Neural crest cell (in vitro differentiated cells): Measurements from ENCODE around the gene TPBGL. TPM values are rescaled to one million over a fixed set of nuclear protein-coding genes. Genes with fewer than 3 reads are reported as not detected.

Source experiments
- DNase-seq: peaks from one replicate; pipeline ENCODE4 v3.0.0; 2021; ENCODE audit warnings: low read depth, mixed read lengths, low spot score
- H3K27ac Mint-ChIP-seq: one replicate; pipeline ENCODE4 v1.8.0; 2021; ENCODE audit warnings: mild to moderate bottlenecking, mixed read lengths; ENCODE audit not compliant: unreplicated experiment
- H3K27me3 Mint-ChIP-seq: 2 replicates; pipeline ENCODE4 v1.8.0; 2021; ENCODE audit warnings: low read depth, mild to moderate bottlenecking, mixed read lengths
- H3K36me3 Mint-ChIP-seq: 2 replicates; pipeline ENCODE4 v1.8.0; 2021; ENCODE audit warnings: low read depth, mild to moderate bottlenecking, mixed read lengths
- H3K4me1 Mint-ChIP-seq: 2 replicates; pipeline ENCODE4 v1.8.0; 2021; ENCODE audit warnings: mixed read lengths
- H3K4me3 Mint-ChIP-seq: one replicate; pipeline ENCODE4 v1.8.0; 2021; ENCODE audit warnings: mild to moderate bottlenecking, mixed read lengths
- H3K9me3 Mint-ChIP-seq: 2 replicates; pipeline ENCODE4 v1.8.0; 2021; ENCODE audit warnings: mixed read lengths
- total RNA-seq: library from RNA; stranded (reverse); gene quantifications from 2 replicates; pipeline ENCODE4 v1.2.1, GENCODE V29; 2021
- TF ChIP-seq, protein P1 (sequence below): fragments of 200-600 bp; sonication (generic); conservative IDR thresholded peaks from 2 replicates; pipeline ENCODE4 v1.5.0; 2021; ENCODE audit warnings: antibody characterized with exemption, mild to moderate bottlenecking

The TPBGL gene
- total RNA-seq, 1 donor from 2014 or later, result 0.19 TPM

DNA sequence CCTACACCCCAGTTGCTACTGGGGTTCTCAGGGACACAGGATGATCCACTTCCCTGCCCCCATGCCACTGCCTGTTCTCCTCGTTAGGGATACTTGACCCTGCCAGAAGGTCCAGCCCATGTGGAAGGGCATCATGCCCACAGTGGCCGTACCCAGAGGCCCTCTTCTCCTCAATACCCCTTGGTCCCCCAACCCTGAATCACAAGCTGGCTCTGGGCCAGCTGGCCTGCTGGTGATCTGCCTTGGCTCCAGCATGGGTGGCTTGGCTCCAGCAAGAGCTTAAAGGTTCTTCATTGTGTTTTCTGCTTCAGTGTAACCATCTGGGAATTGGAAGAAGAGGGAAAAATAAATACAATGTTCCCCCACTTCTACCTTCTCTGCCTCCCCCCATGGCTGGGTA lies 11.1 kb upstream of the TPBGL start:
- H3K4me1 Mint-ChIP-seq, result no peaks in the 10 kb centered on the region
- H3K9me3 Mint-ChIP-seq, result no peaks in the 10 kb centered on the region
- H3K4me3 Mint-ChIP-seq, result no peak overlapping the region
- H3K27ac Mint-ChIP-seq, result no peak overlapping the region
- no peak for DNase-seq
- TF ChIP-seq, protein P1, sequence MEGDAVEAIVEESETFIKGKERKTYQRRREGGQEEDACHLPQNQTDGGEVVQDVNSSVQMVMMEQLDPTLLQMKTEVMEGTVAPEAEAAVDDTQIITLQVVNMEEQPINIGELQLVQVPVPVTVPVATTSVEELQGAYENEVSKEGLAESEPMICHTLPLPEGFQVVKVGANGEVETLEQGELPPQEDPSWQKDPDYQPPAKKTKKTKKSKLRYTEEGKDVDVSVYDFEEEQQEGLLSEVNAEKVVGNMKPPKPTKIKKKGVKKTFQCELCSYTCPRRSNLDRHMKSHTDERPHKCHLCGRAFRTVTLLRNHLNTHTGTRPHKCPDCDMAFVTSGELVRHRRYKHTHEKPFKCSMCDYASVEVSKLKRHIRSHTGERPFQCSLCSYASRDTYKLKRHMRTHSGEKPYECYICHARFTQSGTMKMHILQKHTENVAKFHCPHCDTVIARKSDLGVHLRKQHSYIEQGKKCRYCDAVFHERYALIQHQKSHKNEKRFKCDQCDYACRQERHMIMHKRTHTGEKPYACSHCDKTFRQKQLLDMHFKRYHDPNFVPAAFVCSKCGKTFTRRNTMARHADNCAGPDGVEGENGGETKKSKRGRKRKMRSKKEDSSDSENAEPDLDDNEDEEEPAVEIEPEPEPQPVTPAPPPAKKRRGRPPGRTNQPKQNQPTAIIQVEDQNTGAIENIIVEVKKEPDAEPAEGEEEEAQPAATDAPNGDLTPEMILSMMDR, result no peak
- peaks cover 21% of the 10 kb centered on the region for H3K27me3 Mint-ChIP-seq
- H3K36me3 Mint-ChIP-seq, result no peaks in the 10 kb centered on the region

DNA sequence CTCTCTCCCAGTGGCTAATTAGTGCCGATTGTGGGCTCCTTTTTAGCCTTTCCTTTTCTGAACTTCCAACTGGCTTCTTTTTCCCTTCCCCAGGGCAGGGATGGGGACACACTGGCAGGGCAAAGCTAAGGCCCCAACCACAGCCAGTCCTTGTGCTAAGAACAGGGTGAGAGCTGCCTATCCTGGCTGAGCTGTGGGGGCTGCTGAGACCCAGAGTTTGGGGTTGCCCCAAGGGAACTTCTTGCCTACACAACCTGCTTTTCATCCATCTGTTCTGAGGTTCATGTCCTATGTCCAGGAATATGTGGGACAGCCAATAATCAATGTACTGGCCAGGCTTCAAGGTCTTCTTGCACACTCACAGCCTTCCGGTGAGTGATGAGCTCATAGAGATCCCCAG lies 10.0 kb upstream of the TPBGL start:
- H3K4me1 Mint-ChIP-seq, result no peaks in the 10 kb centered on the region
- no peak overlapping the region for H3K27ac Mint-ChIP-seq
- no peak overlapping the region for H3K4me3 Mint-ChIP-seq

DNA sequence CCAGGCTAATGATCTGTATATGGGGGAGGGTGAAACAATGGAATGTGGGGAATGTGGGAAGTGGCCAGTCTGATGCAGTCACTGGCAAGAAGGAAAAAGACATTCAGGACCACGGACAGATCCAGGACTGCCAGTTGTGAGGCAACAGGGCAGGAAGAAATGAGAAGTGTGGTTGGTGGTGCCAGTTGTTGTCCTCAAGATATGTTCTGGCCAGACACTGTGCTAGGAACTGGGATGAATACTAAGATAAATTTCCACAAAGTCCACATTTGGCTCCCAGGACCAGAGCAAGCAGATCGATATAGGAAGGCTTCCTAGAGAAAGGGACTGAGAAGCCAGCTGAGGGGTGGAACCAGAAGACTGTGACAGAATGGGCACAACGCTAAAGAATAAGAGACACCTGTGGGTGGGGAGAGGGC lies 6.8 kb upstream of the TPBGL start:
- no peaks in the 10 kb centered on the region for H3K4me1 Mint-ChIP-seq
- TF ChIP-seq, protein P1, result no peak
- peak; percentile 68 for DNase-seq
- H3K27me3 Mint-ChIP-seq, result peaks cover 39% of the 10 kb centered on the region
- H3K4me3 Mint-ChIP-seq, result no peak overlapping the region
- no peaks in the 10 kb centered on the region for H3K9me3 Mint-ChIP-seq
- H3K36me3 Mint-ChIP-seq, result no peaks in the 10 kb centered on the region
- no peak overlapping the region for H3K27ac Mint-ChIP-seq

More for the DNA sequence above, 10.0 kb upstream of the TPBGL start:
- TF ChIP-seq, protein P1, result no peak
- peaks cover 21% of the 10 kb centered on the region for H3K27me3 Mint-ChIP-seq
- no peaks in the 10 kb centered on the region for H3K36me3 Mint-ChIP-seq
- no peaks in the 10 kb centered on the region for H3K9me3 Mint-ChIP-seq
- no peak for DNase-seq

DNA sequence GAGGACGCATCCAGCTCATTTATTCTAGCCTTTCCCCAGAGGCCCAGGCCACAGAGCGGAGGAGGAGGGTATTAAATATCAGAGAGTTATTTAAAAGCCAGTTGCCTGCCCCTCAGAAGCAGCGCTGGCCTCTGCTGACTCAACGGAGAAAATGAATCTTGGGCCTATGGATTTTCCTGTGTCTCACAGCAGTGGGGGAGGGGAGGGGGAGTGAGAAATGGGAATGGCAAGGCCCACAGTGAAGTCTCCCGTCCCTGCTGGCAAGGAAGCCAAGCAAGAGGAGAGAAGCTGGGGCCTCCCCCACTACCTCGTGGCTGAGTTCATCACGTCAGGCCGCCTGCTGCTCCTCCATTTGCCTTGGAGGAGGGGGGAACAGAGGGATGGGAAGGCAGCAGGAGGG lies 4.5 kb upstream of the TPBGL start:
- Mint-ChIP-seq H3K9me3 (no peaks in the 10 kb centered on the region), H3K4me3 (no peak overlapping the region), H3K4me1 (no peaks in the 10 kb centered on the region), H3K27ac (no peak overlapping the region), H3K36me3 (no peaks in the 10 kb centered on the region), H3K27me3 (peaks cover 52% of the 10 kb centered on the region)
- TF ChIP-seq, protein P1, result no peak
- DNase-seq, result no peak

DNA sequence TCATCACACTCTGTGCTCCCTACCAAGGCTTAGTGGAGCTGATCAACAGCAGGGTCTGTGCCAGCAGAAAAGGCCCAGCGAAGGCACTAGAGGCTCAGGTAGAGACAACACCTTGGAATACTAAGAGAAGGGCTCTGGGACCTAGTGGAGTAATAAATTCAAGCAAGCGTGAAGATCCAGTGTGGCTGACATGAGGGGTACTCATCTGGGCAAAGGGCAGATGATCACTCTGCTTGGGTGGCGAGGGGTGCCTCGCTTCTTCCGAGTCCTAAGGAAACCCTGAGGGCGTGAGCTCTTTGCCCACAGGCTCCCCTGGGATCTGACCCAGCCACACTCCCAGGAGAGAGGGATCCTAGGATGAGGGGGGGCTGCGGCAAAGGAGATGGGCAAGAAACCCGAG lies 3.5 kb upstream of the TPBGL start:
- no peaks in the 10 kb centered on the region for H3K9me3 Mint-ChIP-seq
- peaks cover 51% of the 10 kb centered on the region for H3K27me3 Mint-ChIP-seq
- no peak overlapping the region for H3K4me3 Mint-ChIP-seq
- TF ChIP-seq, protein P1, result no peak
- H3K36me3 Mint-ChIP-seq, result no peaks in the 10 kb centered on the region
- no peak for DNase-seq
- no peak overlapping the region for H3K27ac Mint-ChIP-seq
- no peaks in the 10 kb centered on the region for H3K4me1 Mint-ChIP-seq
